Kidney glomerular epithelial cell (primary cell): ENCODE results near the gene LDLRAD3.

Experiments
- DNase-seq: peaks from one replicate; lab custom pipeline; 2025; lab: John Stamatoyannopoulos, UW

Gene LDLRAD3

DNA sequence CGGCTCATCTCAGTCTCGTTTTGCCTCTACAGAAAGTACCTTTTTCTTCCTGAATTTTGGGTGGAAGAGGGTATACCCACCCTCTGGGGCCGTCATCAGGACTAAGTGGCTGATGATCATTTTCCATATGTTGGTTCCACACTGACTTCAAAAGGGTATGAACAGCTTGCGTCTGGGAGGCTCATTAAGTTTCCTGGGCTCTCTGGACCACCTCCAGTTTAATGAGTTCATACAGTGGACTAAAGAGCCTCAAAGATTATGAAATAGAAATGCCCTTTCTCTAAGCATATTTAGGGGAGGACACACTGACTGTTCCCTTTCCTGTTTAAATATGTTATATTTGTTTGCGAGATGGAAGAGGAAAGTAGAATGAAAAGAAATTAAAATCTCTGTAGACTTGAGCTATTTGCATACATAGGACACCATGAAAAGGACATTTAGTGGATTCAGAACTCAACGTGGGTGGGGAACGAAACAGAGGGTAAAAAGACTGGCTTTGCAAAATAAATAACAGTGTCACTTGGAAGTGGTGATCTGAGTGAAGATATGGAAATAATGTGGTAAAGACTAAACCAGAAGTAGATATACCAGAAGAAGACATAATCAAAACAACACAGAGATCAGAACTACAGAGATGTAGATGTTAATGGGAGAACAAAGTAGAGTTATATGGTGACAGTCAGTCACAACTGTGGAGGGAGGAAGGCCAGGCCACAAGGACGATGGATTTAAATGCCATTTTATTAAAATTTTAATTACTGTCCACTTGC is 18.7 kb downstream of the LDLRAD3 start:
- no peak for DNase-seq

GRCh38 chr11:35963911-35964310 is 20.0 kb downstream of the LDLRAD3 start:
- no peak for DNase-seq

DNA sequence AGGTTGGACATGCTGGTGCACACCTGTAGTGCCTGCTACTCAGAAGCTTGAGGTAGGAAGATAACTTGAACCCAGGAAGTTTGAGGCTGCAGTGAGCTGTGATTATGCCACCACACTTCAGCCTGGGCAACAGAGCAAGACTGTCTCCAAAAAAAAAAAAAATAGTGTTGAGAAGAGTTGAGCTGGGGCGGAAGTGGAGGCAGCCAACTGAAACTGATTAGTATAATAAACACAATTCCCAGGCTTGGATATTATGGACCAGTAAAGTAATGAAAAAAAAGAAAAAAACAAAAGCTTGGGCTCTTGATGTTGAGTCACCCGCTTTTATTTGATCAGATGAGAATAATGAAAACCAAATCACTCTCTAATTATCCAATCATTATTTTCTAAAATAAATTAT is 21.0 kb downstream of the LDLRAD3 start:
- DNase-seq = peak; percentile 8

DNA sequence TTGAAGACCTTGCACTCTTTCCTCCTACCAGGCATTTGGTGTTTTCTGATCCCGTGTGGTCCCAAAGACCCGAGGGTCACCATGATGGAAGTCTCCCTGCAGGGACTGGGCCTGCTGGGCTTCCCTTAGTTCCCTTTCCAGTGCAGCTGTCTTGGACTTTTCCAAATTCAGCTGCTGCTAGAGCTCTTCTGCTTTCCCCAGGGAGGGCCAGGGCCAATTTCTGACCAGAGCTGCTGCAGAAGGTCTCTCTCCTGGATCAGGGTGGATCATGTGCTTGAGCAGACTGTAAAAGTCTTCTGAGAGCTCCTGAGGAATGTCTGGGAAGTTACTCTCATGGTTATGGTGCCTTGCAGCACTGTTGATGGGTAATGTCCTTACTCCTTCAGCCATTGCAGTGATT is 23.2 kb downstream of the LDLRAD3 start:
- DNase-seq = no peak

- no peak for DNase-seq
Measured at GRCh38 chr11:35968386-35969088, 24.7 kb downstream of the LDLRAD3 start.

DNA sequence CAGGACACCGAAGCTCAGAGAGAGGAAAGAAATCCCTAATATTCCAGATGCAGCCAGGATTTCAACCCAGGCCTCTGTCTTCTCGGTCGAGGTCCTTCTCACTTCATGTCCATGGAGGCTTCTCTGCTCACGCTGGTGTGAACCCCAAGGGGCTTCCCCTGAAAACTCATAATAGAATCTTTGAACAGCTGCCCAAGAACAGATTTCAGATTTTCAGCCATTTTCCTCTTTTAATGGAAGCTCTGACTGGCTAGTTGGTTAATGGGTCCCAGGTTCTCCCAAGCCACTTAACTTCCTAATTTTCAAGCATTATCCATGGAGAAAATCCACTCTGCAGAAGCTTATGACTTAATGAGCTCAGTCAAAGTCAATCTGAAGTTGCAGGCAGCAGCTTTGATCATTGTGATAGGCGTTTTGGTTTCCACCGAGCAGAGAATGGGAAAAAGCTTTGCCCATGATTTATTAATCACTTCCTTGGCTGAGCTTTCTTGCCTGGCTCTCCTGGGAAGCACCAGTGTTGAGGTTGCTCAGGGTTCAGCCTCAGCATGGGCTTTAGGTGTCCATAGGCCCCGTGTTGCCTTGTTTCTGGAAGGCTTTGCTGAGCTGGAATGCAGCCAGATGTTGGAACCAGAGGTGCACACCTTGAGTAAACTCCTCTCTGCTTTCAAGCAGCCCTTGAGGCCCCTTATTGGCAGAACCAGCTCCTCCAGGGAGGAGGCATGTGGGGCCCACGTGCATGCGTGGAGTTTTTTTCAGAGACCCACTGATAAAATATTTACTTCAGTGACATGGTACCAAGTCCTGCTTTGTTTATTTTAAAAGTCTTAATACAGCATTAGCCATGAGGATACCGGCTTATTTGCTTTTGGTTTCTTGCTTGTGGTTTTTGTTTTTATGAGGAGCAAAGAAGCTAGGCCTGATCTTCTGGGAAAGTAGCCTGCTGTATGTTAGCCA is 25.5 kb downstream of the LDLRAD3 start:
- no peak for DNase-seq

DNA sequence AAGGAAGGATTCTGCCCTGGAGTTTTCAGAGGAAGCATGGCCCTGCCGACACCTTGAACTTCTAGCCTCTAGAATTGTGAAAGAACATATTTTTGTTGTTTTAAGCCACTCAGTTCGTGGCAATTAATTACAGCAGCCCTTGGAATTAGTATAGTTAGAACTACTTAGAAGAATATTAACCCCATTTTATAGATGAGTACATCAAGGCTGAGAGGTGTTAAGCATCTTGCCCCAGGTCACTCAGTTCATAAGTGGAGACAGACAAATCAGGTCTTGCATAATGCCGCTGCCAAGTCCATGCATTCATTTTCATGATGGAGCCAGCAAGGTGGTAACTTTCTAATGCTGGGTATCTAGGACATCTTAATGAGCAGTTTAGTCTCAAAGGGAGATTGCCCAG is 26.6 kb downstream of the LDLRAD3 start:
- no peak for DNase-seq

- DNase-seq = no peak
Measured at GRCh38 chr11:35971841-35972422, 28.1 kb downstream of the LDLRAD3 start.

GRCh38 chr11:35974882-35975589 is 31.2 kb downstream of the LDLRAD3 start:
- DNase-seq = no peak

GRCh38 chr11:35976434-35976833 is 32.6 kb downstream of the LDLRAD3 start:
- DNase-seq = no peak

- no peak for DNase-seq
Measured at GRCh38 chr11:35978183-35978582, 34.3 kb downstream of the LDLRAD3 start.

DNA sequence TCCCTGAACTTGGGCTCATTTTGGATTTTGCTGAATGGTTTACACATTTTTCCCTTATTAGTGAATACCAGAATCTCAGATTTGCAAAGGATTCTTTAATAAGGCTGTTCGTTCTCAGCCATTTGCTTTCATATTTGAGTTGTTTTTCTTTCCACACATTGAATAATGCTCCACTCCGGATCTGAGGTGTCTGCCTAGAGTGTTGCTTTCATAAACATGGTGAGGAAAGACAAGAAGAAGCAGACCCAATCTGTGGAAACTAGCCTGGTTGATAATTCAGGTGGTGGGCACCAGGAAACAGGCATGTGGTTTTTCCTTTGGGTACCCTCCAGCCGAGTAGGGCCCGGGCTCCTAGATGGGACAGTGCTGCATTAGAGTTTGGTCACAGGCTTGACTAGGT is 35.0 kb downstream of the LDLRAD3 start:
- no peak for DNase-seq

DNA sequence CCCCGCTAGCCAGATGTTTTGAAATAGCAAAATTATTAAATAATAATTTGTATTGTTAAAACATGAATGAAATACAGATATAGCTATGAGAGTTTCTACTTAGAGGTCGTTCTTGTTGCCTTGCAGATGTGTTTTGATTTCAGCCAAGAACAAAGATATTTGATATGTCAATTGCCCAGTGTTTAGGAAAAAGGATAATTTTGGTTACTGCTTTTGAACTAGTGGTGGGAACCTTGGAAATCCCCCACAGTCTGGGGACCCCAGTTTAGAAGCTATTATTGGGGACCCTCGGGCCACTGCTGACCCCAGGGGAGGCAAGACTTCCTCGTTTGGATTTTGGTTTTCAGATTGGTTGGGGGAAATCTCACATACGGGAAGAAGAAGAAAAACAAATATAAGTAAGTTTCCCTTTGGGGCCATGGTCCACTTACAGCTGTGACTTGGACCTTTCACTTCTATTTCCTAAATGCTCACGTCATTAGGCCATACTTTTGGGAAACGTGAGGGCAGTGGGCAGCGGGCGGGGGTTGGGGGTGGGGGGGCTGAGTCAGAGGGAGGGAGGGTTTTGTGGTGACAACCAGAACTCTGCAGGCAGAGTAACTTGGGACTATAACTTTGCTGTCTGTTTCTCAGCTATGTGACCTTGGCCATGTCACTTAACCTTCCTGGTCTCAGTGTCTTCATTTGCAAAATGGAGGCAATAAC is 37.0 kb downstream of the LDLRAD3 start:
- no peak for DNase-seq

DNA sequence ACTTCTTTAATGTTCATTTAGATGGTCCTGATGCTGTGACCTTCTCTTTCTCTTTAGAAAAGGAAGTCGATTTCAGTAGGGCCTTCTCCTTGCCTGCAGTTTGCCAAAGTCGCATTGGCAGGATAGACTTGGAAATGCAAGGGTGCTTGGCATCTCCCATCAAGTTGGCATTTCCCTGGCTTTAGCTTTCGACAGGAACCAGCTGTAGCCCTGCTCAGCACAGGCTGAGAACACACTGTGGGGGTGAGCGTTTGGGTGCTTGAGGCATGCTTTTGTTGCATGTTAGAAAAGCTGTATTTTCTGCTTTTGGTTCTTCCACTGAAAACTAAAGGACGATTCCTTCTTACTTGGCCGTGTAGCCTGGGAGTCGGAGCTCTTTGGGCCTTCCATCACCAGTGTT is 37.7 kb downstream of the LDLRAD3 start:
- no peak for DNase-seq

- DNase-seq = no peak
Measured at GRCh38 chr11:35982061-35982460, 38.2 kb downstream of the LDLRAD3 start.

DNA sequence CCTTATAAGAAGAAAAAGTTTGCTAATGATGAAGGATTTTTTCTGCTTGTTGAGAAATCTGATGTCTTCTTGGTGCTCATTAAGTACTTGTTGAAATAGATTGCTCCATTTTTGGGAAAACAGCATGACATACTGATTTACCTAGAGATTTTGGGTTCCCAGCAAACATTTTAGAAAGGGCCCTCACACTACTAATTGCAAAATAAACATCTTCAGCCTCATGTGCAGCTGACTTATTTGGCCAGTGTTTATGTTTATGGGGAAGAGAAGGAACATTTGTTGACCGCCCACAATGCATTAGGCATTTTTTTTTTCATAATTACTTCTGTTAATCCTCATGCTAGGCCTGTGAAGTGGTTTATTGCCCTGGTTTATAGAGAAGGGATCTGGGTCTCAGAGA is 40.1 kb downstream of the LDLRAD3 start:
- no peak for DNase-seq

- DNase-seq = no peak
Measured at GRCh38 chr11:35986947-35987346, 43.1 kb downstream of the LDLRAD3 start.

GRCh38 chr11:35990170-35990569 is 46.3 kb downstream of the LDLRAD3 start:
- no peak for DNase-seq

- DNase-seq = no peak
Measured at GRCh38 chr11:35990816-35991215, 47.0 kb downstream of the LDLRAD3 start.

GRCh38 chr11:35992548-35992947 is 48.7 kb downstream of the LDLRAD3 start:
- DNase-seq = no peak

DNA sequence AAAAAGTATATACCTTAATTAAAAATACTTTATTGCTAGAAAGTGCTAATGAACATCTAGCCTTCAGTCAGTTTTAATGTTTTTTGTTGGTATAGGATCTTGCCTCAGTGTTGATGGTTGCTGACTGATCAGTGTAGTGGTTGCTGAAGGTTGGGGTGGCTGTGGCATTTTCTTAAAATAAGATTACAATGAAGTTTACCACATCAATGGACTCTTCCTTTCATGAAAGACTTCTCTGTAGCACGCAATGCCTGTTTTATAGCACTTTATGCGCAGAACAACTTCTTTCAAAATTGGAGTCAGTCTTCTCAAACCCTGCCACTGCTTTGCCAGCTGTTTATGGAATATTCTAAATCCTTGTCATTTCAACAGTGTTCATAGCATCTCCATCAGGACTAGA is 50.6 kb downstream of the LDLRAD3 start:
- DNase-seq = no peak
